ENCODE measurements around the gene GOLGA6D. TPM values are rescaled to one million over a fixed set of nuclear protein-coding genes. Genes with fewer than 3 reads are reported as not detected.

Gene GOLGA6D
- polyA plus RNA-seq, 1 experiment, result not detected

Small RNA genes lying within 50 kb of the gene (small RNA-seq; reads per million reads assigned to genes)
- gene AC068338.1 (ENCODE audit: insufficient read length, low read depth, low replicate concordance), result not detected
- not detected for gene RN7SL327P (ENCODE audit: insufficient read length, low read depth, low replicate concordance)
- gene RN7SL489P (ENCODE audit: insufficient read length, low read depth, low replicate concordance), result not detected

Other genes starting within 250 kb of the GOLGA6D start
- 2.5 and 4.5 TPM in 2 replicates for gene C15orf39, start 81.0 kb upstream of the GOLGA6D start, polyA plus RNA-seq (2011; rRNA removed)
- not detected in 2 replicates for gene GOLGA6C, start 24.5 kb upstream of the GOLGA6D start, polyA plus RNA-seq (2011; rRNA removed)
- gene COMMD4, start 53.2 kb downstream of the GOLGA6D start, polyA plus RNA-seq (2011; rRNA removed), result 80.4 and 142 TPM in 2 replicates
- gene NEIL1, start 64.2 kb downstream of the GOLGA6D start, polyA plus RNA-seq (2011; rRNA removed), result 2.8 and 4.7 TPM in 2 replicates
- gene MAN2C1, start 85.8 kb downstream of the GOLGA6D start, polyA plus RNA-seq (2011; rRNA removed), result 42.5 and 82.5 TPM in 2 replicates
- 24.8 and 39.5 TPM in 2 replicates for gene SIN3A, start 168.9 kb downstream of the GOLGA6D start, polyA plus RNA-seq (2011; rRNA removed)

All from BJ (cell line).